Astrocyte (in vitro differentiated cells and primary cell): ENCODE results near the gene TTLL8.

ENCODE experiments used
- CTCF ChIP-seq: IDR thresholded peaks from 2 replicates; pipeline ENCODE4 v1.5.1; 2011; ENCODE audit warnings: low read depth, mild to moderate bottlenecking, inconsistent platforms, low read length, moderate library complexity; ENCODE audit not compliant: insufficient read depth
- EZH2 ChIP-seq: IDR thresholded peaks from 2 replicates; pipeline ENCODE4 v1.6.1; 2012; ENCODE audit warnings: mild to moderate bottlenecking, low read length, inconsistent platforms; ENCODE audit not compliant: insufficient read depth

GRCh38 chr22:50083462-50084079, 25.5 kb upstream of the TTLL8 start:
- TF ChIP-seq CTCF (no peak), EZH2 (no peak)
